Activated naive CD4-positive, alpha-beta T cell treated with Interleukin-2 at 50 U/mL for 16 hours (primary cell): Measurements from ENCODE around the gene CAPN7.
A peak's percentile ranks its signal among the peaks of the same experiment; 100 is the strongest.

ENCODE experiments used
- DNase-seq: peaks from one replicate; pipeline ENCODE4 v3.0.0-alpha.2; 2020

CAPN7 gene

DNA sequence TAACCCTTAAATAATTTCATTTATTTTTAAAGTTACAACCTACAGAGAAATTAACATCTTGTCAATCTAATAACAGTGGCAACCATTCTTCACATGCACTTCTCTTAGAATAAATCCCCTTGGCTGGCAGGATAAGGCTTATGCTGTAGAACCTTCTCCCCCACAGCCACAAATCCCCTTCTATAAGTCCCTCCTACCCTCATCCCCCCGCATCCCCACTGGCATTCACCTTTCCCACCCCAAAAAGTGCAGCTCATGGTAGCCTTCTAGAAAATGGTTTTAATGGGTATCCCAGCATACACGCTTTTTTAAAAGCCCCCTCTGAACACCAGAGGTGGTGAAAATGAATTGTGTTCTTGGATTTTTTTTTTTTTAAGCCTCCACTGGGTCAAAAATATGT, 49.2 kb downstream of the CAPN7 start:
- no peak for DNase-seq

DNA sequence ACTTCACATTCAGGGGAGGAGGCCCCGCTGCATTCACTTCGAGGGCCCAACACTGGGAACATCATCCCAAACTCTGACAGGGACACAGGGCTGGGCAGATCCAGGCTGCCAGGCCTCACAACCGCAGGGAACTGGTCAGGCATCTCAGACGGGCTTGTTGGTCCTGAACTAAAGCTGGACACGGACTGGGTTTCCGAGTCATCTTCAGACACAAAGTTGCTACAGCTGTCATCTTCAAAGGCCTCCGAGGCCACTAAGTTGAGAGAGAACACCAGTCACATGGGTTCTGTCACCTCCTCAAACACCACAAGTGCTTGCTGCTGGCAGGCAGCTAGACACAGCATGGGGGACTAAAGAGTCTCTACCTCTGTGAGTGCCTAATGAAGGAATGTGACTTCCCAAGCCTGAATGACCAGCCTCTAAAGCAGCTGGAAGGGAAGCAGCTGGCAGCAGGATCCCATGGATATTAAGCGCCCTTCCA, 50.9 kb downstream of the CAPN7 start:
- no peak for DNase-seq

DNA sequence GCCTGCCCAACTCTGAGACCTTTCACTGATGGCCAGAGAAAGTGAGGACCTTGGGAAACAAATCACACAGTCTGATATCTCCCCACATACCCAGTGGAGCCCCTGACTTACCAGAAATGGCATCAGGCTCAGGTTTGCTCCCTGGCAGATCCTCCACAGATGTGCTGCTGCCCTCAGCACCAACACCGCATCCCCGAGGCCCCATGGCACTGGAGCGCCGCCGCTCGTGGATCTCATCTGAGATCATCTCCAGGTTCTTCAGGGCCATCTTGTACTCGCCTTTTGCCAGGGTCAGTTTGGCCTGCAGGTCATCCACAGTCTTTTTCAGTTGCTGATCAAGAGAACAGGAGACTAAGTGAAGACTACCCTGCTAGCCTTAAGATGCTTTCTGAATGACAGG, 52.7 kb downstream of the CAPN7 start:
- DNase-seq: no peak

DNA sequence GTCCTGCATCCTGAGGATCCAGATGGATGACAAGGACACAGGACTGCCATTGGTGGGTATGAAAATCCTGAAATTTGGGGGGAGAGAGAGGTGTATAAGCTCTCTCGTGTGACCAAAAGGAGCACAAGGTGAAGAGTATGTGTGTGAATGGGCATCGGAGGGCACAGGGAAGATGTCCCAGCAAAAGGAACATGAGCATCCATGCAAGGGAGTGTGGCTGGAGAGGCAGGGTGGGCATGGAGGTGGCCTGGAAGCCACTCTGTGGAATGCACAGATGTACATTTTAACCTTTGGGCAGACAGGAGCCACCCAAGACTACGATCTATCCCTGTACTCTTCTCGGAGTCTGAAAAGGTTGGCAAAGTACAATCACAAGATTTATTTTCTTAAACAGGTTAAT, 54.5 kb downstream of the CAPN7 start:
- no peak for DNase-seq

DNA sequence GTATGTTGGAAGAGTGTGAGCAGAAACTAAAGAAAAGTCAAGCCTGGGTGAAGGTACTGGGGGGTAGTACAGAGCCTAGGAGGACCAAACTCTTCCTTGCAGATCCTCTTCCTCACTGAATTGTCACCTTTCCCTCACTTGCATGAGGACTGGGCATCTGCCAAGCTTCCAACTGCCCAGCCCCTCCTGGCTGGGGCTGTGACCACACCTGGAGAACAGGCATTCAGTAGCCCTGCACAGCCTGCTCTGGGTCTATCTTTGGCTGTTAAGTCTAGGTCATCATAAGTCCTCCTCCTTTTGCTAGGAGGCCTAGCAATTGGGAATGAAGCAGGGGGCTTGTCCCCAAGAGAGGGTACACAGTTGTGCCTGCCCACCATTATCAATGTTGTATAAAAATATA, 55.2 kb downstream of the CAPN7 start:
- no peak for DNase-seq

DNA sequence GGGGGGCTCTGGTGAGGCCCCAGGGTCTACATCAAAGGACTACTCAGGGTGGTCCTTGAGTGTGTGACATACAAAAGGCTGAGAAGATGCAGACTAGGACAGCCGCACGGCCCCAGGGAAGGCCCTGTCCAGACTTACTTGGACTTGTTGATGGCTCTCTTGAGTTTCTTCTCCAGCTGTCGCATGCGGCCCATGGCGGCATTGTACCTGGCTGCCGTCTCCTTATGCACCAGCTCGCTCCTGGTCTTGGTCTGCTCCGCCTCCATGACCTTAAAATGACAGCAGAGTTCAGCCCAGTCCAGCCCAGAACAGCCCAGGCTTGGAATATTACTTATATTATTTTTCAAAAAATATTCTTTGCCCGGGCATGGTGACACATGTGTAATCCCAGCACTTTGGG, 56.0 kb downstream of the CAPN7 start:
- no peak for DNase-seq

DNA sequence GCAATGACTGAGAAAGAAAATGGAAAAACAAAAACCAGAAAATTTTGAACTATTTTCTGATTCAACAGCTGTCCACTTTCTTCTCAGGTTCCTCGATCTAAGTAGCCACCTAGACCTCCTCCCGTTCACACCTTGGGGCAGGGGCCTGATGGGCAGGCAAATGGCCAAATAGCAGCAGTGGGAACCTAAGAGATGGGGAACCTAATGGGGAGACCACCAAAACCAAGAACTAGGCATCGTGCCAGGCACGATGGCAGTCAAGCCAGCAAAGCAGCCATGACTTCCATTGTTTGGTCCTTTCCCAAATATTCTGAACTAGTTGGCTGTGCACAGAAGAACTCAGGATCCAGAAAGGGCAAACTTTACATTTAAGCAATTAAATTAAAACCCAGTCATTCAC, 57.1 kb downstream of the CAPN7 start:
- DNase-seq: no peak

DNA sequence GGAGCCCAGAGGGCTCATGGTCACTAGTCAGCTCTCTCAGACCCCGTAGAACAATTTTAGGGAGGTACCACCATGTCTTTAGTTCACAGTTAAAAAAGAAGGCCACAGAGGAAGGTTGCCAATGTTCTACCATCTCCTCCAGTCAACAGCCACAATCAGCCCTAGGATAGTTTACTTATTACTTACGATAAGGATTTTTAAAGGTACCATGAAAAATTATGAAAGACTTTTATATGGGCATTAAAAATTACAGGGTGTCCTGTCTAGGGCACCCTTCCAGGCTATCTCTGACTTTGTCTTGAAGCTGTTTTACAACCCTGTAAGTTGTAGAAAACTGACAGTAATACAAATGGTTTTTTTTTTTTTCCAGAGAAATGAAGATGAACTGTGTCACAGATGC, 57.9 kb downstream of the CAPN7 start:
- no peak for DNase-seq

DNA sequence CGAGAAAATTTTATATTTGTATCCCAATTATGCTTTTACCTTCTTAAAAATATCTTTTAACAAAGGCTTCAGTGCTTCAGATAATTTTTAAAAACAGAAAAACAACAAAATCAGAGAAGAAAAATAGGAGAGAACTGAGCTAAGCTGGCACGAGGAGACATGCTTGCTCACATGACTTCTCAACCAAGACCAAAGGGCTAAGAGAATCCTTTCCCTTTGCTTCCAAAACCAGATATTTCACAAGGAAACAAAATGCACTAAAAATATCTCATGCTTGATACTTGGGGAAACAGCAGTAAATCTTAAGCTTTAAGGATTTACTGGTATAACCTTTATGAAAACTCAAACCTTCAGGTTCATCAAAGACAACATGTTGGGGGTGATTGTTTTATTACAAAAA, 58.4 kb downstream of the CAPN7 start:
- DNase-seq: no peak

DNA sequence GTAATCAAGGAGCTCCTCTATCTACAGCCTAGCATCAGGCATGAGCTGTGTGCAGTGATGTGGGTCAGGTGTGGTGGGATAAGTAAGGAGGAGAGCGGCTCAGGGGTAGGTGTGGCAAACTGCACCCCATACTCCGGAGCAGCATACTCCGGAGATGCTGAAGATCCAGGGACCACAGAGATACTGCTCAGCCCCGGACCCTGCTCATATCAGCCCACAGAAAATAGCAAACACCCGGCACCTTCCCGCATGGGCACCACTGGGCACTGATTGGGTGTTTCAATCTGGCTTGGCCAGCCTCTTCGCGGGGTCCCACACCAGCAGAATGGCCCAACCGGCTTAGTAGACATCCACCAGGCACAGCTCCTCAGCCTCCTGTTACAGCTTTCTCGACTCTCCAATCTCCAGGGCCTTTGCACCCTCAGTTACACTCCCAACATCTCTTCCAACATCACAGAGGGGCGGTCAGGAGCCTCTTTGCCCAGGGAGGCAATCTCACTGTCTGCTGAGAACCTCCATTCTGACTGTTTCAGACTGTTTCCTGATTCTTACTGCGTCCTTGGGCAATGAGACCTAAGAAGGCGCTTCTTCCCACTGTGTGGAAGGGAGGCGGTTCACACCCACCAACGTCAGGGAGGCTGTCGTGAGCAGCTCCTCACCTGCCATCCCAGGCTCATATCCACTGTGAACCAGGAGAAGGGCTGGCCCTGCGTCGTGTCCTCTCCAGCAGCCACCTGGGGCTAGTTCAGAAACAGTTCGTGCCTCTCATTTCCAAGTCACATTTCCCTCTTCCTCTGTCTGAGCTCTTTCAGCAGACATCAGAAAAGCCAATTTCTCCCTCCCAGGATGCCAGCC, 59.8 kb downstream of the CAPN7 start:
- DNase-seq: no peak

DNA sequence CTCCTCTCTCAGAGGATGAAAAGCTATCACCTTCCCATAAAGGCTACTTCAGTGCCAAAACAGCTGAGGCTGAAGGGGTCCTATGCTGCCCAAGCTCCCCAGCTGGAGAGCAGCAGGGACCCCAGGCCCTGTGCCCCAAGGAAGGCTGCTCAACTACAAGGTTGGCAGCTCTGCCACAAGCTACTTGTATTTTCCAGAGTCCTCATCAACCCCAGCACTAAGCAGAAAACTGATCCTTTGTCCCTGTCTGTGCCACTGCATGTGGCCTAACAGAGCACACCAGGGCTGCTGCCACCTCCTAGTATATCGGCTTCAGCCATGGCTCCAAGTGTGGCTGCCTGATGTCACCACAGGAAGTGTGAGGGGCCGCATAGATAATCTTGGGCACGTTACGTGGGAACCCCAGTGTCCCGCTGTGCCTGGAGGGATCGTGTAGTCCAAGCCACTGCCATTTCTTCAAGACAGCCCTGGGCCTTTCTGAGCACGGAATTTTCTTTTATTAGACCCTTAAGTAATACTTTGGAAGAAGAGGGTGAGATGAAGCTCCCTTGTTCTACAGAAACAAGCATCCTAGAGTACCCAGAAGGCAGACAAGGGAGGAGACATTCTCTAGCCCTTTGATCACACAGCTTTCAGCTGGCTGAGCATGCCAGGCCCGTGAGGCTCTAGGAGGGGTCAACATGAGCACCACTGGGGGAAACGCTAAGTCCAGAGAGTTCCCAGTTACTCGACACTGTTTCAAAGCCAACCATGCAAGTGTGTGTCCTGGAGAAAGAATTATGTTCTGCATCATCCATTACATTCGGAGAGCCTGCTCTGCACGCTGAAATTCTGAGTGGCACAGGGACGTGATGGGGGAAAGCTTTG, 60.7 kb downstream of the CAPN7 start:
- DNase-seq: no peak

DNA sequence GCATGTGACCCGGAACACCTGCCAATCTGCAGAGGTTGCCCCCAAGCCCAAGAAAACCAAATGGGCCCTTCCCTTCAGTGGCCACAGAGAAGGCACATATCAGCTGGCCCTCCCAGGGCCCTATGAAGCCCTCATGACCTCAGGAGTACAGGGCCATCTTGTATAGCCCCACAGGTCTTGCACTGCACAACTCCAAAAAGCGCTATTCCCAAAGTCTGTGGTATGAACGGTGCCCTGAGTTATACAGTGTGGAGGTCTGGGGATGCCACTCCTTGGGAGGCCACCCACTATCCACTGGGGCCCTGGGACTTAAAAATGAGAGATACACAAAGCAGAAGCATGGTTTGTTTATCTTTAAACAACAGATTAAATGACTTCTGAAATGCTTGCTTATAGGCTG, 61.5 kb downstream of the CAPN7 start:
- DNase-seq: no peak

DNA sequence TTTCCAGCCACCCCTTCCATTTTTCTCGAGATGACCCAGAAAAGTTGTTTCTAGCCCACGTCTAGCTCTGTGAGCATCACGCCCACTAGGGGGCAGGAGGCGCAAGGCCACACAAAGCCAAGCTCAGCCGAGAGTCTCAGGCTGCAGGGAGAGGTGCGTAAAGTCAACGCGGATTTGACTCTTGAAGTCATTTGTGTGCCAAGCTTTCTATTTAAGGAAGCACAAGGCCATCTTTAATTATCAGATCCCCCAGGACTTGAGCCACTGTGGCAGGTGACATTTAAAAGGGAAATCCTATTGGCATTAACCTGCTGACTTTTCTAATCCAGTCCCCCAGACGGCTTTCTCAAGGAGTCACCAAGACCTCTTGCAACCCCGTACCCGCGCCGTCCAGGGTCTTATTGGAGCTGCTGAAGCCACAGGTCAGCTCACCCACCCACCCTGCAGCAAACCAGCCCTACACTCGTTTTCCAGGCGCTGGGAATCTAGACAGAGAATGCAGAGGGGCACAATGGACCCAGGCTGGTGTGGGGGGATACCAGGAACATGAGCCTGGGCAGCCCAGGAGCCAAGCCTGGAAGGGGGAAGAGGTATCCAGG, 62.1 kb downstream of the CAPN7 start:
- DNase-seq: peak; percentile 88

DNA sequence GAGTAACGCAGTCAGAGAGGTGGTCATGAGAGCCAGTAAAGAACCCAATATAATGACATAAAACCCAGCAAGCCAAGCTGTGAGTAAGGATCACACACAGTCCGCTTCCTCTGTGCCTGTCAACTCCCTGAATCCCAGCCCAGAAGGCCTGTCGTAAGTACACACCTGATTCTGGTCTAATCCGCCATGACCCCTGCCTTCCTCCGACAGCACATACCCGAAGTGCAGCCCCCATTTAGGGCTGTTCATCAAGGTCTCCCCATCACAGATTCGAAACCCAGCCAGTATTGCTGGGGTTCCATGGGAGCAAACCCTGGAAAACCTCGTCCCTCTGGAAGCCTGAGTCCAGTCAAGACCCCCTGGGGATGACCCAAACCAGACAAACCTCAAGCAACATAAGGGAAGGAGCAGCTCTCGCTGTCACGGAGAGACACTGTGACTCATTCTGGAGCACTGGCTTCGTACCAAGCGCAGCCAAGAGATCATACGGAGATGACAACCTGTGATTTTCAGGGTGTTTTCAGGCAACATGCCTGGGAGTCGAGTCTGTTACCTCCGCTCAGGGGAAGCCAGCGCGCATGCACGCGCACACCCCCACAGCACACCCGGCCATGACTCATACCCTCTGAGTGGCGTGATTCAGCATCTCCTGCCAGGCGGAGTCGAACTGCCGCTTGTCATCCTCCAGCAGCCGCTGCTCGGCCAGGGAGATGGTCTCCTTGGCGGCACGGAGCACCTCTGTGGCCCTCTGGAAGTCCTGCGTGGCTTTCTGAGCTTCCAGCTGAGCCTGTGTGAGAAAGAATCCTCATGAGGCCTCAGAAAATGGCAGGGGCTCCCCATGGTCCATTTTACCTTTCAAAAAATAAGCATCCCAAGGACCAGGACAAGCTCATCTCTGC, 63.3 kb downstream of the CAPN7 start:
- DNase-seq: peak; percentile 92

DNA sequence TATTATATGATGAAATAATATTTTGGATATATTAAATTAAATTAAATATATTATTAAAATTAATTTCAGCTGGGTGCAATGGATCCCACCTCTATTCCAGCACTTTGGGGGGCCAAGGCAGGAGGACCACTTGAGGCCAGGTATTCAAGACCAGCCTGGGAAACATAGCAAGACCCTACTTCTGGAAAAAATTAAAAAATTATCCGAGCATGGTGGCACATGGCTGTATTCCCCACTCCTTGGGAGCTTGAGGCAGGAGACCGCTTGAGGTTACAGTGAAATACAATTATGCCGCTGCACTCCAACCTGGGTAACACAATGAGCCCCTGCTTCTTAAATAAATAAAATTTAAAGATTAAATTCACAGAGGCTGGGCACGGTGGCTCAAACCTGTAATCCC, 65.0 kb downstream of the CAPN7 start:
- no peak for DNase-seq

DNA sequence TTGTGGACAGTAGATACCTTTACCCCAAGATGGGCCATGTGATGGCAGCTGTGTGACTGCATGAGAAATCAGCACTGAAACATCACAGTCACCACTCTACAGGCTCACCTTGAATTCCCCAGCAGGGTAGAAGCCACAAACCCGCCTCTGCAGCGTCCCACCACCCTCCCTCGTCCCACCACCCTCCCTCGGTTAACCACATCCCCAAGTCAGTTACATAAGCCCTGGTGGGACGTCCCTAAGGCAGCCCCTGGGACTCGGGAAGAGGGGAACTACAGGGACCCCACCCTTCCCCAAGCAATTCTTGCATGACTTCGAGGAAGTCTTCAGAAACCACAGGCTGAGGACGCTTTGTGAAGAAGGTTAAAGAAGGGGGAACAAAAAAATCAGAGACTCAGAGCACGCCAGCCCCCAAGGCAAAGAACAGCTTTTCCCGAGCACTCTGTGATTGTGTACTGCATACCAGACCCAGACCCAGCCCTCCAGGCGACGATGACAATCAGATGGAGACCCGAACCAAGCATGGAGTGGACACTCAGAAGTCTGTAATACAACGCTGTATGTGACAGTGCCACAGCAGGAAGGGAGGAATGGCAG, 65.8 kb downstream of the CAPN7 start:
- DNase-seq: peak; percentile 83

DNA sequence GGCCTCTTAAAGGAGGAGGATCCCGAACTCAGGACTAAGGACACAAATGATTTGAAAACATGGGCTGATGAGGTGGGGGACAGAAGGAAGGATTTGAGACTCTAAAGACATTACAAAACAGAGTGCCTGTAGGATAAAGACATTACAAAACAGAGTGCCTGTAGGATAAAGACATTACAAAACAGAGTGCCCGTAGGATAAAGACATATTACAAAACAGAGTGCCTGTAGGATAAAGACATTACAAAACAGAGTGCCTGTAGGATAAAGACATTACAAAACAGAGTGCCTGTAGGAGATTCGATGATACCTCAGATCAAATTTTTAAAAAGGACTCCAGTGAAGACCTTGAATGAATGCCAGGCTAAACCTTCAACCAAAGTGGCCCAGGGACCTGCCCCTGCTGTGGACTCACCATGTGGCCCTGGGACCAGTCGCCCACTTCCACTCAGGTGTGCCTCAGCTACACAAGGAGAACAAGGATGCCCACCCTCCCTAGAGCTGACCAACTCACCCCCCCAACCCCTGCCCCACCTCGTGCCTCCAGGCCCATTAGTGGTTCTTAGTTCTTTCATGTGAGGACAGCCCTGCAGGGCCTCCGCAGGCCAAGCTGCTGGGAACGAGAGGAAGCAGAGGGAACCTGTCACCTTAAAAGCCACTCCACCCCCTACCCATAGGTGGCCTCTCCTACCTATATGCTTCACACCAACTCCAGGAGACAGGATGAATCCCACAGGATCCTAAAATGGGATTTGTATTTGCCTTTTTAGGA, 66.6 kb downstream of the CAPN7 start:
- DNase-seq: no peak

DNA sequence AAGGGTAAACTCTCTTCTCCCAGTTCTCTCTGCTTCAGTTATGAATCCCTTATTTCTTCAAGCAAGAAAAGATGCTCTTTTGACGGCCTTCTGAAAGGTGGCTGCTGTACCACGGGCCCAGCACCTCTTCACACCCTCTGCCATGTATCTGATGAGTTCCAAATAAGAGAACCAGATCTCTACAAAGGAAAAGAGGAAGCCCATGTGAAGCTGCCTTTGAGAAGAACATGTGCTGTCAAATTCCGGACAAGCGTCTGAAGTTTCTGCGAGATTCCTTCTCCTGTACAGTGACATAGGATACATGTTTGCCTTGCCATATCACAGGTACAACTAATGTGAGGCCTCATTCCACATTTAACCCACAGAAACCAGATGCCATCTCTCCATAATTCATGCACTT, 67.2 kb downstream of the CAPN7 start:
- no peak for DNase-seq

DNA sequence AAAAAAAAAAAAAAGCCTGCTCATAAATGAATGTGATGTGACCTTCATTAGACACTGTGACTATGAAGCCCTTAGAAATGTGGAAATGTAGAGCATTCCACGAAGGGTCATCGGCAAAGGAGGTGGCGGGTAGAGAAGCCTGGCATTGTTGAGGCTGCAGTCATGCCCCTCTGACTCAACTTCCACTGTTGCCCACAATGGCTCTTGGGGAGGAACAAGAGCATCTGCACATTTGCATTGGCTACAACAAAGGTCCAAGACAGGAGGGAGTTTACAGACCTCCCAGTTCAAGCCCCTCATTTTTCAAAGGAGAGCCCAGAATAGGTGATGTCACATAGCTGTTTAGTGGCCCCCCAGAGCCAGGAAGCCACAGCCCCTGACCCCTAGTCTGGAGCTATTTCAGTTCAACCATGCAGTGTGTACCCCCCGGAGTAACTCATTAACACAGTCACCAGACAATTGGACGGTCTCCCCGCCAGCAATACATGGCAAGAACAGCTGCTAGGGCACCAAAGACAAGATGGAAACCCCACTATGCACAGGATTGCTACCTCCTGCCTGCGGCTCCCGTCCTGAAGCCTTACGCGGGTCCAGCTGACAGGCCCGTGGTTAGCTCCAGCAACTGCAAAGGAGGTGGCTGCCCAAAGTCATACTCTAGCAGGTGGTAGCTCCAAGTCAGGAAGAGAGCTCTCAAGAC, 70.1 kb downstream of the CAPN7 start:
- DNase-seq: no peak

DNA sequence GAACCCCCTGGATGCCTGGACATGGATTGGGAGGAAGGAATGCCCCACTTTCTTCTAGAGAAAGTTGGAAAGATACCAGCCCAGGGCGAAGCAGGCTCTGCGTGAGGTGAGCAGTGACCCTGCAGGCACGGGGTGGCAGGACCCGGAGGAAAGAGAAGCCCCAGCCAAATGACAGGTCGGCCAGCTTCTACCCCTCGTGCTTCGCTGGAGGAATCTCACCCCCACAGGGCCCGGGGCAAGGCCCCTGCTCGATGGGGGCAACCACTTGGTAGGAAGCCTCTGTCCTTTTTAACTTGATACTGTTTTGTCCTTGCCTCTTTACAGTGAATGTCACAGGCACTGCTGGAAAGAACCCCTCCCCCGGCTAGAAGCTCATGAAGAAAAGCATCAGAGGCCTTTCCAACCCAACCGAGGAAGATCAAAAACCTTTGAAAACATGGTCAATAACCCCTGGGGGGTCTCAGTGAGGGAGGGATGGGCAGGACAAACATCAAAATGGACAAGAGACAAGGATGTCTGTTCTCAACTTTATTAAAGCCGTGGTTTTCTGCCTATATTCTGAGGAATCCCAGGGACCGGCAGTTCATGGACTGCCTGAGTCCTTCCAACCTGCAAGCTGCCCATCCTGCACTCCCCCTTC, 71.9 kb downstream of the CAPN7 start:
- DNase-seq: no peak
